ENCODE results near the gene R3HDM4. TPM values are rescaled to one million over a fixed set of nuclear protein-coding genes. Genes with fewer than 3 reads are reported as not detected.
"Not testable (repeated sequence)": the region's sequence is repeated elsewhere in the genome, so short reads cannot be mapped to it uniquely, and the experiment has no call there.

Gene R3HDM4
- total and polyA plus RNA-seq, 3 experiments from 2014 or later: 60.7 to 197 (median 65.2) TPM

DNA sequence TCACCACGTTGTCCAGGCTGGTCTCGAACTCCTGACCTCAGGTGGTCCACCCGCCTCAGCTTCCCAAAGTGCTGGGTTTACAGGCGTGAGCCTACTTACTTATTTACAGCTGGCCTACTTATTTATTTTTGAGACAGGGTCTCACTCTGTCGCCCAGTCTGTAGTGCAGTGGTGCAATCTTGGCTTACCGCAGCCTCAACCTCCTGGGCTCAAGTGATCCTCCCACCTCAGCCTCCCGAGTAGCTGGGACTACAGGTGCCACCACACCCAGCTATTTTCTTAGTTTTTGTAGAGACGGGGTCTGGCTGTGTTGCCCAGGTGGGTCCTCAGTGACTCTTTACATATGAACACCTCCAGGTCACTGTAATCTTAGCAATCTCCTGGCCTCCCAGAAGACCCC, 63.8 kb downstream of the R3HDM4 start:
- H3K27me3 ChIP-seq (ENCODE audit: insufficient read depth, low read length, poor library complexity, severe bottlenecking): peaks cover 19% of the 10 kb centered on the region
- DNase-seq; H3K27ac ChIP-seq (ENCODE audit: low read depth, low read length); H3K9me3 Mint-ChIP-seq; H3K36me3 ChIP-seq (ENCODE audit: insufficient read depth, low read length); H3K4me3 Mint-ChIP-seq; H3K9me3 ChIP-seq (ENCODE audit: low read length); H3K27ac Mint-ChIP-seq; H3K36me3 Mint-ChIP-seq; H3K4me3 ChIP-seq (ENCODE audit: low read length); H3K4me1 ChIP-seq (ENCODE audit: insufficient read depth, low read length); H3K4me1 Mint-ChIP-seq: not testable (repeated sequence)
- ChIA-PET CTCF (interaction anchor here (1.1 to 1.5 kb wide), 2 partner anchors 15 to 135 kb away, joined by 3 to 5 read pairs; partner anchors contain the start of gene WDR18), POLR2A (interaction anchor here (0.7 kb wide), 2 partner anchors 14 to 149 kb away, joined by 3 read pairs; no protein-coding TSS in a partner anchor)
- peaks cover 30 to 45% of the 10 kb centered on the region in 2 donors for H3K27me3 Mint-ChIP-seq

DNA sequence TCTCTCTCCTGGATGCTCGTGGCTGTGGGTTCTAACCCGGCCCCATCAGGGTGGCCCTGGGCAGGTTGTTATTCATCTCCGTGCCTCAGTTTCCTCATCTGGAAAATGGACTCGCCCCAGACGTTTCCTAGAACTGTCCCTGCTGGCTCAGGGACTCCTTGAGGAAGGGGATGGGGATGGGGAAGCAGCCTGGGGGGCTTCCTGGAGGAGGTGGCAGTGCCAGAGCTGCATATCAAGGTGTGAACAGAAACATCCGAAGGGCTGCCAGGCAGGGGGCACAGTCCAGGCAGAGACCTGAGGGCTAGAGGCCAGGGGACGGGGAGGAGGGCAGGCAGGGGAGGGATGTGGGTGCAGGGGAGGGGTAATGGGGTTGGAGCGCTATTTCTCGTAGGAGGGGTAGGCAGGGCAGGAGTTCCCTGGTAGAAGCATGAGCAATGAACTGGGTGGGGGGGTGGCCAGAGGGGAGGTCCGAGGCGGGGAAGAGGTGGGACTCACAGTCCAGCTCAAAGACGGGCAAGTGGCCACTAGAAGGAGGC, 64.6 kb downstream of the R3HDM4 start:
- no peaks in the 10 kb centered on the region for H3K4me1 ChIP-seq (ENCODE audit: insufficient read depth, low read length)
- peaks cover 19% of the 10 kb centered on the region for H3K27me3 ChIP-seq (ENCODE audit: insufficient read depth, low read length, poor library complexity, severe bottlenecking)
- no peak overlapping the region for H3K4me3 Mint-ChIP-seq
- H3K27ac Mint-ChIP-seq: no peak overlapping the region
- no peaks in the 10 kb centered on the region for H3K9me3 Mint-ChIP-seq
- POLR2A ChIA-PET: interaction anchor here (0.6 to 0.7 kb wide), 3 partner anchors 15 to 150 kb away, joined by 3 to 6 read pairs (median 3); no protein-coding TSS in a partner anchor
- CTCF ChIA-PET: interaction anchor here (1.1 kb wide), 1 partner anchor 15 kb away, joined by 5 read pairs; no protein-coding TSS in a partner anchor
- no peak overlapping the region for H3K27ac ChIP-seq (ENCODE audit: low read depth, low read length)
- H3K27me3 Mint-ChIP-seq: peaks cover 32 to 45% of the 10 kb centered on the region in 2 donors
- no peaks in the 10 kb centered on the region for H3K9me3 ChIP-seq (ENCODE audit: low read length)
- no peaks in the 10 kb centered on the region for H3K36me3 Mint-ChIP-seq
- no peak for DNase-seq
- no peaks in the 10 kb centered on the region for H3K36me3 ChIP-seq (ENCODE audit: insufficient read depth, low read length)
- H3K4me1 Mint-ChIP-seq: peaks cover 0 to 5% (median 3%) of the 10 kb centered on the region in 3 donors
- no peak overlapping the region for H3K4me3 ChIP-seq (ENCODE audit: low read length)

Other genes with a start within 250 kb of the R3HDM4 start
- 1 to 10 TPM; 7.7 to 8.0 TPM for gene FSTL3, start 236.8 kb downstream of the R3HDM4 start, total RNA-seq
- 0.81 TPM for gene FSTL3, start 236.8 kb downstream of the R3HDM4 start, polyA plus RNA-seq
- not detected for gene PRSS57, start 217.8 kb downstream of the R3HDM4 start, total RNA-seq
- gene PRSS57, start 217.8 kb downstream of the R3HDM4 start, polyA plus RNA-seq: not detected
- not detected for gene PALM, start 204.3 kb downstream of the R3HDM4 start, total RNA-seq
- not detected for gene PALM, start 204.3 kb downstream of the R3HDM4 start, polyA plus RNA-seq
- gene MISP, start 162.1 kb downstream of the R3HDM4 start, total RNA-seq: not detected
- not detected for gene MISP, start 162.1 kb downstream of the R3HDM4 start, polyA plus RNA-seq
- gene PTBP1, start 115.8 kb downstream of the R3HDM4 start, total RNA-seq: 100 to 1,000 TPM; 969 to 978 TPM
- 177 TPM for gene PTBP1, start 115.8 kb downstream of the R3HDM4 start, polyA plus RNA-seq
- gene PLPPR3, start 91.3 kb downstream of the R3HDM4 start, total RNA-seq: not detected
- gene PLPPR3, start 91.3 kb downstream of the R3HDM4 start, polyA plus RNA-seq: not detected
- gene AZU1, start 85.4 kb downstream of the R3HDM4 start, total RNA-seq: not detected
- gene AZU1, start 85.4 kb downstream of the R3HDM4 start, polyA plus RNA-seq: not detected
- not detected for gene PRTN3, start 72.2 kb downstream of the R3HDM4 start, total RNA-seq
- not detected for gene PRTN3, start 72.2 kb downstream of the R3HDM4 start, polyA plus RNA-seq
- gene ELANE, start 60.9 kb downstream of the R3HDM4 start, total RNA-seq: not detected
- not detected for gene ELANE, start 60.9 kb downstream of the R3HDM4 start, polyA plus RNA-seq
- 1 to 10 TPM in 1 of 2 experiments, under 1 TPM in 1; 0.89 to 1.5 TPM for gene CFD, start 53.6 kb downstream of the R3HDM4 start, total RNA-seq
- 6.9 TPM for gene CFD, start 53.6 kb downstream of the R3HDM4 start, polyA plus RNA-seq
- gene MED16, start 20.0 kb downstream of the R3HDM4 start, total RNA-seq: 10 to 100 TPM; 57.4 to 59.4 TPM
- 109 TPM for gene MED16, start 20.0 kb downstream of the R3HDM4 start, polyA plus RNA-seq
- not detected for gene RNU6-9, start 19.7 kb downstream of the R3HDM4 start, total RNA-seq
- not detected for gene RNU6-9, start 19.7 kb downstream of the R3HDM4 start, polyA plus RNA-seq
- gene KISS1R, start 4.1 kb upstream of the R3HDM4 start, total RNA-seq: 1 to 10 TPM; 1.2 to 2.3 TPM
- 0.49 TPM for gene KISS1R, start 4.1 kb upstream of the R3HDM4 start, polyA plus RNA-seq
- gene ARID3A, start 12.8 kb upstream of the R3HDM4 start, total RNA-seq: 10 to 100 TPM; 12.8 to 15.9 TPM
- gene ARID3A, start 12.8 kb upstream of the R3HDM4 start, polyA plus RNA-seq: 0.49 TPM
- 100 to 1,000 TPM; 108 to 133 TPM for gene WDR18, start 71.1 kb upstream of the R3HDM4 start, total RNA-seq
- gene WDR18, start 71.1 kb upstream of the R3HDM4 start, polyA plus RNA-seq: 61.3 TPM
- gene GRIN3B, start 87.2 kb upstream of the R3HDM4 start, total RNA-seq: not detected
- gene GRIN3B, start 87.2 kb upstream of the R3HDM4 start, polyA plus RNA-seq: not detected
- 100 to 1,000 TPM; 151 to 157 TPM for gene TMEM259, start 107.9 kb upstream of the R3HDM4 start, total RNA-seq
- 84.6 TPM for gene TMEM259, start 107.9 kb upstream of the R3HDM4 start, polyA plus RNA-seq
- not detected for gene RNU6-2, start 108.3 kb upstream of the R3HDM4 start, total RNA-seq
- not detected for gene RNU6-2, start 108.3 kb upstream of the R3HDM4 start, polyA plus RNA-seq
- 10 to 100 TPM; 78.1 to 78.9 TPM for gene CNN2, start 113.4 kb upstream of the R3HDM4 start, total RNA-seq
- 792 TPM for gene CNN2, start 113.4 kb upstream of the R3HDM4 start, polyA plus RNA-seq
- 10 to 100 TPM; 33.8 to 39.5 TPM for gene ABCA7, start 126.9 kb upstream of the R3HDM4 start, total RNA-seq
- 14.1 TPM for gene ABCA7, start 126.9 kb upstream of the R3HDM4 start, polyA plus RNA-seq
- 100 to 1,000 TPM; 212 to 220 TPM for gene ARHGAP45, start 153.9 kb upstream of the R3HDM4 start, total RNA-seq
- gene ARHGAP45, start 153.9 kb upstream of the R3HDM4 start, polyA plus RNA-seq: 478 TPM
- gene POLR2E, start 182.2 kb upstream of the R3HDM4 start, total RNA-seq: 100 to 1,000 TPM; 270 to 278 TPM
- 249 TPM for gene POLR2E, start 182.2 kb upstream of the R3HDM4 start, polyA plus RNA-seq
- 100 to 1,000 TPM; 222 TPM for gene GPX4, start 190.8 kb upstream of the R3HDM4 start, total RNA-seq
- gene GPX4, start 190.8 kb upstream of the R3HDM4 start, polyA plus RNA-seq: 373 TPM